H1 (cell line): ENCODE results near the gene SLC12A7. TPM values are rescaled to one million over a fixed set of nuclear protein-coding genes. Genes with fewer than 3 reads are reported as not detected.
A peak's percentile ranks its signal among the peaks of the same experiment; 100 is the strongest.

Source experiments
- CTCF ChIA-PET: fragments of 300-600 bp; sonication (Branson Sonifier 250); formaldehyde crosslinking; loops from one replicate; lab custom pipeline; 2021; ENCODE audit not compliant: partially characterized antibody; lab: Charles Lee
- POLR2A ChIA-PET: fragments of 300-600 bp; sonication (Branson Sonifier 250); formaldehyde crosslinking; loops from one replicate; lab custom pipeline; 2021; ENCODE audit warnings: inconsistent platforms; ENCODE audit not compliant: partially characterized antibody; lab: Charles Lee
- DNase-seq, 2 experiments: peaks; one replicate each; pipeline versions ENCODE4 v3.0.0 to v3.0.0-alpha.2; 2010 to 2022; ENCODE audit warnings: low spot score in 2 of 2, low read depth in 1 of 2, mixed read lengths in 1 of 2
- FAIRE-seq: peaks from 2 replicates; lab custom pipeline; 2011; peaks lifted over from hg19 to GRCh38; lab: Jason Lieb, UNC
- H2AFZ ChIP-seq: 2 replicates; pipeline ENCODE4 v1.8.1; 2012; ENCODE audit warnings: low read length, inconsistent platforms
- H2AK5ac ChIP-seq: 2 replicates; pipeline ENCODE4 v1.6.1; 2013; ENCODE audit warnings: low read depth, low read length
- H2BK120ac ChIP-seq: replicated peaks from 2 replicates; pipeline ENCODE3; 2013; ENCODE audit warnings: low read depth, low read length, inconsistent platforms
- H2BK12ac ChIP-seq: 2 replicates; pipeline ENCODE4 v1.6.1; 2013; ENCODE audit warnings: low read depth, low read length
- H2BK15ac ChIP-seq: 2 replicates; pipeline ENCODE4 v1.6.1; 2013; ENCODE audit warnings: low read length
- H2BK20ac ChIP-seq: 2 replicates; pipeline ENCODE4 v1.6.1; 2013; ENCODE audit warnings: low read length
- H2BK5ac ChIP-seq: 2 replicates; pipeline ENCODE4 v1.6.1; 2013; ENCODE audit warnings: low read depth, low read length
- H3K14ac ChIP-seq: 2 replicates; pipeline ENCODE4 v1.6.1; 2013; ENCODE audit warnings: inconsistent platforms; ENCODE audit not compliant: insufficient read length
- H3K18ac ChIP-seq: 2 replicates; pipeline ENCODE4 v1.6.1; 2013; ENCODE audit warnings: low read length; ENCODE audit errors: extremely low read depth
- H3K23ac ChIP-seq: 2 replicates; pipeline ENCODE4 v1.6.1; 2013; ENCODE audit warnings: inconsistent platforms; ENCODE audit not compliant: insufficient read length
- H3K23me2 ChIP-seq: 2 replicates; pipeline ENCODE4 v1.6.1; 2013; ENCODE audit warnings: low read depth, low read length
- H3K27ac ChIP-seq: 2 replicates; pipeline ENCODE4 v1.6.1; 2011; ENCODE audit warnings: low read depth, low read length, inconsistent platforms
- H3K27me3 ChIP-seq, 4 experiments: replicated peaks in 1 of 4; 1 replicate in 1 of 4; 2 replicates in 3 of 4; pipeline versions ENCODE4 v1.6.1 to v1.8.1; 2011 to 2013; ENCODE audit warnings: low read length in 3 of 4, mild to moderate bottlenecking in 3 of 4, inconsistent platforms in 2 of 4, mixed read lengths in 2 of 4, moderate library complexity in 1 of 4; ENCODE audit not compliant: control insufficient read depth in 3 of 4, insufficient read depth in 3 of 4; ENCODE audit errors: extremely low read depth in 1 of 4
- H3K36me3 ChIP-seq, 4 experiments: 2 replicates each; pipeline versions ENCODE4 v1.6.1 to v1.8.1; 2011 to 2013; ENCODE audit warnings: mild to moderate bottlenecking in 4 of 4, low read length in 3 of 4, moderate library complexity in 2 of 4, control low read depth in 1 of 4, inconsistent platforms in 1 of 4; ENCODE audit not compliant: insufficient read depth in 4 of 4, control insufficient read depth in 2 of 4
- H3K4ac ChIP-seq: replicated peaks from 2 replicates; pipeline ENCODE3; 2013; ENCODE audit warnings: low read length, low read depth, mixed read lengths, inconsistent platforms; ENCODE audit not compliant: insufficient read length
- H3K4me1 ChIP-seq, 4 experiments: replicated peaks in 1 of 4; 1 replicate in 1 of 4; 2 replicates in 3 of 4; pipeline versions ENCODE4 v1.6.1 to v1.8.1; 2011 to 2013; ENCODE audit warnings: low read length in 3 of 4, inconsistent platforms in 2 of 4, mixed read lengths in 1 of 4; ENCODE audit not compliant: insufficient read depth in 4 of 4, control insufficient read depth in 3 of 4
- H3K4me2 ChIP-seq, 2 experiments: 2 replicates each; pipeline versions ENCODE4 v1.6.1 to v1.8.1; 2011 to 2013; ENCODE audit warnings: low read depth in 2 of 2, low read length in 2 of 2, control low read depth in 1 of 2, inconsistent platforms in 1 of 2, mild to moderate bottlenecking in 1 of 2; ENCODE audit not compliant: insufficient read depth in 1 of 2
- H3K4me3 ChIP-seq, 4 experiments: fragments of 200-600, 300-600 bp in 1 of 4; sonication (generic), shearing (Covaris generic), sonication (Bioruptor Twin) in 1 of 4; 2 replicates each; pipeline versions ENCODE4 v1.5.1 to v1.8.1; 2011 to 2016; ENCODE audit warnings: low read length in 4 of 4, low read depth in 3 of 4, control low read depth in 2 of 4, inconsistent platforms in 2 of 4, mild to moderate bottlenecking in 2 of 4, mixed read lengths in 1 of 4, moderate library complexity in 1 of 4; ENCODE audit not compliant: insufficient read depth in 2 of 4; ENCODE audit errors: extremely low read depth in 1 of 4
- H3K56ac ChIP-seq: replicated peaks from 2 replicates; pipeline ENCODE3; 2013; ENCODE audit warnings: low read depth, mild to moderate bottlenecking, mixed read lengths, low read length, inconsistent platforms; ENCODE audit not compliant: insufficient read length
- H3K79me1 ChIP-seq: 2 replicates; pipeline ENCODE4 v1.6.1; 2013; ENCODE audit warnings: low read depth, low read length, control low read depth
- H3K79me2 ChIP-seq, 2 experiments: 2 replicates each; pipeline versions ENCODE4 v1.6.1 to v1.8.1; 2012 to 2013; ENCODE audit warnings: low read length in 2 of 2, mild to moderate bottlenecking in 2 of 2, inconsistent platforms in 1 of 2; ENCODE audit not compliant: insufficient read depth in 2 of 2, control insufficient read depth in 1 of 2
- H3K9ac ChIP-seq, 4 experiments: replicated peaks in 1 of 4; 1 replicate in 1 of 4; 2 replicates in 3 of 4; pipeline versions ENCODE4 v1.6.1 to v1.8.1; 2011 to 2013; ENCODE audit warnings: low read depth in 3 of 4, low read length in 3 of 4, control low read depth in 2 of 4, mild to moderate bottlenecking in 2 of 4, moderate library complexity in 2 of 4, inconsistent platforms in 1 of 4; ENCODE audit errors: extremely low read depth in 1 of 4
- H3K9me3 ChIP-seq, 2 experiments: 2 replicates each; pipeline versions ENCODE4 v1.6.1 to v1.8.1; 2012 to 2013; ENCODE audit warnings: mild to moderate bottlenecking in 2 of 2, moderate library complexity in 2 of 2, control low read depth in 1 of 2, inconsistent platforms in 1 of 2, low read depth in 1 of 2, low read length in 1 of 2, mixed read lengths in 1 of 2; ENCODE audit not compliant: insufficient read depth in 2 of 2
- H4K20me1 ChIP-seq, 2 experiments: replicated peaks in 1 of 2; 2 replicates each; pipeline versions ENCODE3 to v1.8.1; 2011 to 2013; ENCODE audit warnings: inconsistent platforms in 2 of 2, low read length in 2 of 2, mild to moderate bottlenecking in 1 of 2; ENCODE audit not compliant: insufficient read depth in 2 of 2, control insufficient read depth in 1 of 2
- H4K5ac ChIP-seq: 2 replicates; pipeline ENCODE4 v1.6.1; 2013; ENCODE audit warnings: low read length, low read depth, mixed read lengths, inconsistent platforms; ENCODE audit not compliant: insufficient read length
- H4K8ac ChIP-seq: 2 replicates; pipeline ENCODE4 v1.8.0; 2013; ENCODE audit warnings: mild to moderate bottlenecking, moderate library complexity, low read length, inconsistent platforms; ENCODE audit not compliant: insufficient read depth; ENCODE audit errors: extremely low read depth
- H4K91ac ChIP-seq: replicated peaks from 2 replicates; pipeline ENCODE3; 2013; ENCODE audit warnings: low read length, mixed read lengths, inconsistent platforms; ENCODE audit not compliant: insufficient read length
- EZH2 ChIP-seq: fragments of 200-600 bp; sonication (generic); IDR thresholded peaks from 2 replicates; pipeline ENCODE4 v1.7.1; 2012; ENCODE audit warnings: low read depth, mild to moderate bottlenecking, moderate library complexity, low read length, inconsistent platforms; ENCODE audit not compliant: severe bottlenecking
- FOSL1 ChIP-seq: IDR thresholded peaks from 2 replicates; pipeline ENCODE4 v1.6.1; 2011; ENCODE audit warnings: mild to moderate bottlenecking, low read depth, low read length, moderate library complexity; ENCODE audit not compliant: insufficient read depth
- KDM5A ChIP-seq: fragments of 200-600 bp; IDR thresholded peaks from 2 replicates; pipeline ENCODE4 v1.7.1; 2012; ENCODE audit warnings: mild to moderate bottlenecking, low read length, inconsistent platforms, mixed read lengths
- WGBS, 2 experiments: shearing (Covaris generic) in 1 of 2; methylation state at CpG; one replicate each; pipeline versions ENCODE4 v1.1.6 to v1.1.7; 2013 to 2015; ENCODE audit warnings: low lambda C conversion rate in 2 of 2, mixed read lengths in 2 of 2, inconsistent platforms in 1 of 2, low coverage in 1 of 2, missing lambda C conversion rate in 1 of 2; ENCODE audit not compliant: insufficient replicate concordance in 2 of 2, insufficient coverage in 1 of 2, insufficient read length in 1 of 2; ENCODE audit errors: extremely low coverage in 1 of 2, missing lambda C conversion rate in 1 of 2; 5-methylcytosine and 5-hydroxymethylcytosine counted together
- polyA plus RNA-seq, 7 experiments: library from polyadenylated mRNA; depleted of rRNA in 3 of 7; stranded (reverse) in 5 of 7; unstranded in 2 of 7; fragments of >200 nt in 5 of 7; fragments of 200-250 nt in 2 of 7; gene quantifications; 1 replicate in 5 of 7; 2 replicates in 1 of 7; 4 replicates in 1 of 7; pipeline versions ENCODE4 v1.2.1 to v1.2.3, GENCODE V29; 2011 to 2013; ENCODE audit warnings: missing spikeins in 2 of 7, mixed read lengths in 2 of 7
- total RNA-seq: library from RNA; stranded (reverse); fragmentation: NEBNext Ultra II Directional; extraction: Animal tissue kit (Norgen Biotek cat#: 25700); gene quantifications from 2 replicates; pipeline ENCODE4 v1.2.1, GENCODE V29; 2021

Gene SLC12A7
- total and polyA plus RNA-seq, 2 of the 8 experiments (the other 6 are each of a cell fraction or from before 2014, with no cell fraction given) = 23.5 to 39.7 TPM

- H3K18ac ChIP-seq = peak overlapping the region; percentile 87
- peak overlapping the region; percentile 71; the same call in 1 of the 2 replicates for H2BK5ac ChIP-seq
- FAIRE-seq (no peak), DNase-seq (no peak)
- H4K91ac ChIP-seq = peak overlapping the region; percentile 97
- H3K56ac ChIP-seq = no peak overlapping the region
- ChIA-PET POLR2A (interaction anchor here (1.4 kb wide), 1 partner anchor 17 kb away, joined by 4 read pairs; no protein-coding TSS in a partner anchor), CTCF (interaction anchor here (0.8 to 2.5 kb wide), 3 partner anchors 13 to 166 kb away, joined by 3 to 7 read pairs (median 3); no protein-coding TSS in a partner anchor)
- H4K8ac ChIP-seq = no peak overlapping the region; the same call in 1 of the 2 replicates
- no peak overlapping the region; a peak in 1 of 7 replicates for H3K9ac ChIP-seq
- H3K9me3 ChIP-seq = no peaks in the 10 kb centered on the region
- no peaks in the 10 kb centered on the region for H4K20me1 ChIP-seq
- no peak overlapping the region for H3K4ac ChIP-seq
- H2BK20ac ChIP-seq = peak overlapping the region; percentile 86; the same call in 1 of the 2 replicates
- no peak overlapping the region for H3K4me2 ChIP-seq
- no peaks in the 10 kb centered on the region for H3K79me1 ChIP-seq
- H3K23me2 ChIP-seq = no peaks in the 10 kb centered on the region
- peaks cover 0 to 11% (median 5%) of the 10 kb centered on the region in 4 experiments; a peak in 5 of 7 replicates for H3K4me1 ChIP-seq
- H3K23ac ChIP-seq = no peak overlapping the region
- no peaks in the 10 kb centered on the region for H3K36me3 ChIP-seq
- H2AK5ac ChIP-seq = peak overlapping the region; percentile 90; the same call in 1 of the 2 replicates
- peak overlapping the region; percentile 100 for H2BK15ac ChIP-seq
- H3K4me3 ChIP-seq = no peak overlapping the region
- WGBS, 2 experiments = 94% methylated on average over 8 of the region's 8 CpGs; no CpG with 5 or more reads in 1 of the 2 experiments
- no peak overlapping the region for H2BK120ac ChIP-seq
- no peak overlapping the region for H3K14ac ChIP-seq
- H2BK12ac ChIP-seq = peak overlapping the region; percentile 98; the same call in 1 of the 2 replicates
- no peak overlapping the region for H2AFZ ChIP-seq
- no peak overlapping the region for H4K5ac ChIP-seq
- H3K79me2 ChIP-seq = no peaks in the 10 kb centered on the region
- H3K27ac ChIP-seq = no peak overlapping the region
- H3K27me3 ChIP-seq = no peaks in the 10 kb centered on the region
- TF ChIP-seq KDM5A = no peak
- TF ChIP-seq EZH2 = no peak
- TF ChIP-seq FOSL1 = no peak
These were observed 25.0 kb upstream of the SLC12A7 start for GRCh38 chr5:1136814-1137213.
